Activated CD4-positive, alpha-beta memory T cell treated with anti-CD3 and anti-CD28 coated beads, Interleukin-2, amount 10 ng/mL, durations not matched to agents 7 days and 5 days (primary cell): Measurements from ENCODE around the gene KCNQ1OT1. TPM values are rescaled to one million over a fixed set of nuclear protein-coding genes. Genes with fewer than 3 reads are reported as not detected.
A peak's percentile ranks its signal among the peaks of the same experiment; 100 is the strongest.

ENCODE experiments used
- CTCF ChIA-PET: fragments of 350-600 bp; sonication (Branson Sonifier 250); formaldehyde crosslinking; loops from one replicate; lab custom pipeline; 2021; ENCODE audit warnings: antibody characterized with exemption, inconsistent platforms; lab: Charles Lee
- POLR2A ChIA-PET: fragments of 350-600 bp; sonication (Branson Sonifier 250); formaldehyde crosslinking; loops from one replicate; lab custom pipeline; 2021; ENCODE audit warnings: antibody characterized with exemption; lab: Charles Lee
- DNase-seq: peaks from one replicate; pipeline ENCODE4 v3.0.0-alpha.2; 2020
- H3K27ac Mint-ChIP-seq: one replicate; pipeline ENCODE4 v1.8.0; 2021; ENCODE audit warnings: mild to moderate bottlenecking, mixed read lengths
- H3K27me3 Mint-ChIP-seq: one replicate; pipeline ENCODE4 v1.8.0; 2021; ENCODE audit warnings: mixed read lengths
- H3K36me3 Mint-ChIP-seq: one replicate; pipeline ENCODE4 v1.8.0; 2021; ENCODE audit warnings: low read depth, mixed read lengths
- H3K4me1 Mint-ChIP-seq: one replicate; pipeline ENCODE4 v1.8.0; 2021; ENCODE audit warnings: mixed read lengths
- H3K4me3 Mint-ChIP-seq: one replicate; pipeline ENCODE4 v1.8.0; 2021; ENCODE audit warnings: mild to moderate bottlenecking, mixed read lengths
- H3K9me3 Mint-ChIP-seq: one replicate; pipeline ENCODE4 v1.8.0; 2021; ENCODE audit warnings: mixed read lengths
- total RNA-seq, 2 experiments: library from RNA; stranded (reverse); gene quantifications; one replicate each; pipeline ENCODE4 v1.2.3, GENCODE V29; 2021

KCNQ1OT1 gene
- total RNA-seq, 2 experiments from 2014 or later: 0.25 to 0.28 TPM

DNA sequence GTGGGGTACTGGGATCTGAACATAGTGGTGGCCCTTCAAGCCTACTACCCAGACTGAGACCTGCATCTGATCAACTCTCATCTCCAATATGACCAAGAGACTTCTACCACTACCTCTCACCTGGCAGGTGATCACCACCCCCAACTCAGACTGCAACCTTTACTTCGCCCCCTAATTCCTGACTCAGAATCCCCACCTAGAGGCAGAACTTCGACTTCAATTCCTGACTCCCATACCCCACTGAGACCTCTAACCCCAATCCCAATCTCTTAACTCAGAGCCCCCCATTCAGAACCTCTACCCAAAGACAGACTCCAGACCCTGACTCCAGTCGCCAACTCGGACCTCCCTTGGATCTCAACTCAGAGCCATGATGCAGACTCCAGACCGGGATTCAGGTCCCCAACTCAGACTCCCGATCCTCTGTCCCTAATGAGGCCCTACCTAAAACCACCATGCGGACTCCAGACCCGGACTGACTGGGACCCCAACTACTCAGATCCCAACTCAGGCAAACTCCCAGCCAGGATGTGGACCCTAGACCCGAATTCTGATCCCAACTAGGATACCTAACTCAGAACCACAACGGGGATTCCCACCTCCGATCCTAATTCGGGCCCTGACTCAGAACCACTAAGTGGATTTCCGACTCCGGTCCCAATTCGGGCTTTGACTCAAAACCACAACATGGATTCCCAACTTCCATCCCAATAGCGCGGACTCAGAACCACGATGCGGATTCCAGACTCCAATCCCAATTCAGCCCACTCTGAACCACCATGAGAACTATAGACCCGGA, 1.2 kb downstream of the KCNQ1OT1 start:
- H3K4me1 Mint-ChIP-seq: peaks cover 11% of the 10 kb centered on the region
- no peaks in the 10 kb centered on the region for H3K27me3 Mint-ChIP-seq
- H3K27ac Mint-ChIP-seq: no peak overlapping the region
- CTCF ChIA-PET: no interaction called here
- no peaks in the 10 kb centered on the region for H3K9me3 Mint-ChIP-seq
- DNase-seq: no peak
- H3K36me3 Mint-ChIP-seq: no peaks in the 10 kb centered on the region
- peak overlapping the region; percentile 79 for H3K4me3 Mint-ChIP-seq
- POLR2A ChIA-PET: no interaction called here

DNA sequence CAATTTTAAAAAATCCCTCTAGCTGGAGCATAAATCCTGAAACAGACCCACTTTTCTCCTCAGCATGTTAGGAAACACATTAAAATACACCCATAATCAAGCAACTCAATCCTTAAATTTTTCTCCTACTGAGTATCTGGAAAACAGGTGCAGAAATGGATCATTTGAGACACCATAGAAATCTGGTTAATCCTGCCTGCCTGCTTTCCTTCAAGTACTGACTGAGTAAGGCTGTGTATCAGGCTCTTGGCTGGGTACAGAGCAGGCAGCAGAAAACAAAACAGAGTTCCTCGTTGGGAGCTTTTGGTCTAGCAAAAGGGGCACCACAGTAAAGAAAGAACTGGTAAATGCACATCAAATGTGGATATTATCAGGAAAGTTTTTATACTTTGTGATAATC, 1.9 kb downstream of the KCNQ1OT1 start:
- no peak for DNase-seq
- no peaks in the 10 kb centered on the region for H3K36me3 Mint-ChIP-seq
- no peak overlapping the region for H3K27ac Mint-ChIP-seq
- no peaks in the 10 kb centered on the region for H3K9me3 Mint-ChIP-seq
- H3K4me3 Mint-ChIP-seq: no peak overlapping the region
- H3K4me1 Mint-ChIP-seq: peaks cover 11% of the 10 kb centered on the region
- CTCF ChIA-PET: no interaction called here
- H3K27me3 Mint-ChIP-seq: no peaks in the 10 kb centered on the region
- POLR2A ChIA-PET: no interaction called here

DNA sequence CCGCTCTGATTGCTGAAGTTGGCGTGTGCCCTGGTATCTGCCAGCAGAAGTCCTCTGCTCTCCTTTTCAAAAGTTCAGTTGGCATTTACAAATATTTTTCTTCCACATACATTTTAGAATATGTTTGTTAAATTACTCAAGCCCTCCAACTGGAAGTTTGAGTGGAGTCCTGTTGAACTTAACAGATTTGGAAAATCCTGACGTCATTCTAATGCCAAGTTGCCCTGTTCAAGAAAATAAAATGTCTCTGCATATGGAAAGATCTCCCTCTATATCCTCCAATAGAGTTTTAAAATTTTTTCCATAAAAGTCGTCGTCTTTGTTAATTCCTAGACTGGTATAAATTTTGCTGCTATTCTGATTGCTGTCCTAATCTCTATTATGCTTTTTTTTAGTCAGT, 3.3 kb downstream of the KCNQ1OT1 start:
- H3K4me1 Mint-ChIP-seq: peaks cover 9% of the 10 kb centered on the region
- DNase-seq: no peak
- no peaks in the 10 kb centered on the region for H3K9me3 Mint-ChIP-seq
- H3K4me3 Mint-ChIP-seq: no peak overlapping the region
- H3K36me3 Mint-ChIP-seq: no peaks in the 10 kb centered on the region
- H3K27me3 Mint-ChIP-seq: no peaks in the 10 kb centered on the region
- ChIA-PET POLR2A (no interaction called here), CTCF (no interaction called here)
- no peak overlapping the region for H3K27ac Mint-ChIP-seq

DNA sequence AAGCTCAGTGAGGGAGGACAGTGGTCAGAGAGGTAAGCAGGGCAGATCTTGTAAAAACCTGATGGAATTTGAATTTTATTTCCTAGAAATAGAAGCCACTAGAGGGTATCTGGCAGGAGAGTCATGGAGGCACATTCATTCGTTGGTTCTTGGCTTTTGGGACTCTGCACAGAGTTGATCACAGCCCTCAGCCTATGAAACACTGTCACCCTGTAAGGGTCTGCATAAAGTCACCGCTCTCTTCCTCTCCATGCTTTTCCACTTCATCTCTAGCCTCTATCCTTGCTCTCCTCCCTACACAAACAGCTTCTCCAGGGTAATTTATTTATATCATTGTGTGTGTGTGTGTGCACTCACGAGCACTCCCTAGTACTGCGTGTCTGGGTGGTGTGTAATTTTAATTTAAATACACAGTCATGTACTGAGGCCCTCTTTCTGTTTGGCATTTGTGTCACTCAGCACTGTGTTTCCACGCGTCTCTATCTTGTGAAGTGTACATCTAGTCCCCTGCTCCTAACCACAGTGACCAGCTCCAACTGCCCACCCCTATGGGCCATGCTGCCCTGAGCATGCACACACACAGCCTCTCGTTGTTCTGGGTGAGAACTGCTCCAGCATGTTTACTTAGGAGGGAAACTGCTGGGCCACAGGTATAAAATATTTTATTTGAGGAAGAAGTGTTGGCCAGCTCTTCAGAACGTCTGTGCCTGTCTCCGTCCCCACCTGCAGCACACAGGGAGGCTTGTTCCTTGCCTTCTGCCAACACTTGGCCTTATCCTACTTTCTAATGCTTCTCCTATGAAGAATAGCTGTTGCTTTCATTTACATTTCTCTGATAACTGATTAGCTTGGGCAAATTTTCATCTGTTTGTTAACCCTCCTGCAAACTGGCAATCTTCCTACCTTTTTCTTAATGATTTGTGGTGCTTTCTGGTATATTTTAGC, 4.5 kb downstream of the KCNQ1OT1 start:
- no peak for DNase-seq
- H3K27me3 Mint-ChIP-seq: no peaks in the 10 kb centered on the region
- no peak overlapping the region for H3K4me3 Mint-ChIP-seq
- no peak overlapping the region for H3K27ac Mint-ChIP-seq
- peaks cover 9% of the 10 kb centered on the region for H3K4me1 Mint-ChIP-seq
- CTCF ChIA-PET: no interaction called here
- POLR2A ChIA-PET: no interaction called here
- no peaks in the 10 kb centered on the region for H3K36me3 Mint-ChIP-seq
- H3K9me3 Mint-ChIP-seq: no peaks in the 10 kb centered on the region

DNA sequence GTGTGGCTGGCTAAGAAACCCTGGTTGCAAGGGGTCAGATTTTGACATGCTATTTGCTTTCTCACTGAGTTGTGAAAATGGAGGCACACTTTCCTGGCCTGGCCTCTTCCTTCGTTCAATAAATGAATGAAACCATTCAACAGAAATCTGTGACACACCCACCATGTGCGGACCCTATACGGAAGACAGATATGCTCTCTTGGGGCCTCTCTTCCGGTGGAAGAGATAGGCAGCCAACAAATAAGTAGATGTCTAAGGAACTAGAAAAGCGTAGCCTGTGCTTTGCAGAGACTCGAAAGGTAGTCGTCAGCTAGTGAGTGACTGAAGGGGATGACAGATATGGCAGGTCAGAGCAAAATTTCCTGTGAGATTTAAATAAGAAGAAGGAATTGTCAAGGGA, 5.3 kb downstream of the KCNQ1OT1 start:
- Mint-ChIP-seq H3K4me3 (no peak overlapping the region), H3K27me3 (no peaks in the 10 kb centered on the region), H3K36me3 (no peaks in the 10 kb centered on the region), H3K9me3 (no peaks in the 10 kb centered on the region), H3K27ac (no peak overlapping the region), H3K4me1 (peaks cover 9% of the 10 kb centered on the region)
- ChIA-PET POLR2A (no interaction called here), CTCF (no interaction called here)
- no peak for DNase-seq

DNA sequence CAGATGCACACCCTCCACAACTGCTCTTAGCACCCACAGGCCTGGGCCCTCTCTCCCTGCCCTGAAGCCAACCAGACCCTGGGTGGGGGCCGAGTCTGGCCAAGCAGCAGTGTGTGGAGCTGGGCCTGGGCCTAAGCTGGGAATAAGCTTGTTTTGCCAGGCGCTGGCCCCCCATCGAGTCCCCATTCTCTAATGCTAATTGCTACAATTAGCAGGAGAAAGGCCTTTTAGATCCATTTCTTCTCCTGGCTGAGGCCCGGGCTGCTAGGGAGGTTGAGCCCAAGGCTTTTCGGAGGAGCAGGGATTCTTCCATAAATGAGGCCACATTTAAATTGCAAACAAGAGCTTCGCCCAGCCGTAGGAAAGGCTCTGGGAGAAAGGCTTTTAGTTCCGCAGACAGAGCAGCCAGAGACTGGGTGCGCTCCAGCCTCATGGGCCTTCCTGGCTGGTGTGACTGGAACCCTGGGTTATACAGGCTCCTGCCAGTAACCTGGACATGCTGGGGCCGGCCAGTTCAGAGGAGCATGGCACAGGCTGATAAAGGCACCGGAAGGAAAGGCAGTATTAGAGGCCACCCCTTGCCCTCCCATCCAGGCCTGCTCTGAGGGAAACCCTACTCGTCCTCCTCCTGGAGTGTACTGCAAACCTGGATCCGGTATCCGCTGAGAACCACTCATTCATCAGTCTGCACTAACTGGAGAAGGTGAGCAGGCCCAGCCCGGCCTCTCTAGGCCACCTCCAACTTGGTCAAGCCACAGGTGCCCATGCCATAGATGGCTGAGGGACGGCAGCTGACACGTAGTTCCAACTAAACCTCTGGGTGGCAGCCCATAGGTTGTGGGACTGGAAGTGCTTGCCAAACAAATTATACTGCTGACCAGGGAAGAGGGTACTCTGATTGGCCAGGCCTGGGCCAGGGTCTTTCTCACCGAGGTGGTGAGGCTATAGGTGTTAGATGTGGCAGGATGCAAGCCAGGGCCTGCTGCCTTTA, 6.2 kb downstream of the KCNQ1OT1 start:
- H3K9me3 Mint-ChIP-seq: no peaks in the 10 kb centered on the region
- no peak for DNase-seq
- no peak overlapping the region for H3K4me3 Mint-ChIP-seq
- CTCF ChIA-PET: interaction anchor here (1.2 kb wide), 1 partner anchor 199 kb away, joined by 4 read pairs; no protein-coding TSS in a partner anchor
- POLR2A ChIA-PET: no interaction called here
- peaks cover 5% of the 10 kb centered on the region for H3K4me1 Mint-ChIP-seq
- H3K27ac Mint-ChIP-seq: no peak overlapping the region
- no peaks in the 10 kb centered on the region for H3K36me3 Mint-ChIP-seq
- no peaks in the 10 kb centered on the region for H3K27me3 Mint-ChIP-seq

DNA sequence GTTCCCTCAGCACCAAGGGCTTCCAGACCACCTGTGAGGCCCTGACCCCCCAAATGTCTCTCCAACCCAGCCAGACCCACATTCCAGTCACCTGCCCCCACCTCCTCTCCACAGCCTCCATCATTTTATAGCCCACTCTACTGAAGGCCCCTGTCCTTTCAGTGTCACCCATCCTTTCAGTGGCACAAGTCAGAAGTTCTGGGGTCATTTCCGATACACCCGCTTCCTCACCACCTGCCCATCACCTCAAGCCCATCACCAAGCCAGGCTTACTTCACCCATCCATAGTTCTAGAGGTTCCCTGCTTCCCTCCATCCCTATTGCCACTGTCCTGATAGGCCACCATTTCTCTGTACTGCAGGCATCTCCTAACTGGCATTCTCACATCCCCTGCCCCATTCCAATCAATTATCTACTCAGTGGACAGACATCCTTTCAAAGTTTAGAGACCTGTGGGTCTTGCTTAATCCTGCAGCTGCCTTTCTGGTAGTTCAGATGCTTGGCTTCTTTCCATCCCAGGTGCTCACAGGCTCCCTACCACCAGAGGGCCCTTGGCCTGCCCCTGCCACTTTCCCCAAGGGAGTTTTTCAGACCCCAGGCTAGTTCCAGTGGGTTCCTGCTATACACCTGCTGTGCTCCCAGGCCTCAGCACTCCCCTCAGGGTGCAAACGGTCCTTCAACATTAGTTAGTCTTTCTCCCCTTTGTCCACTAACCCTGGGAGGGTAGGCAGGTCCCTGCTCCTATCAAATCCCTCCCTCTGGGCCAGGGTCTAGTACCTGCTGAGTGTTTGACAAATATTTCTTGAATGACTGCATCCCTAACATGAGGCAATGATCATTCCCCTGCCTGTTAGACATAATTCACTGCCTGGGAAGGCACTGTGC, 7.6 kb downstream of the KCNQ1OT1 start:
- no peaks in the 10 kb centered on the region for H3K4me1 Mint-ChIP-seq
- ChIA-PET CTCF (interaction anchor here (0.6 to 1.4 kb wide), 3 partner anchors 10 to 201 kb away, joined by 3 to 4 read pairs (median 3); no protein-coding TSS in a partner anchor), POLR2A (no interaction called here)
- no peak overlapping the region for H3K4me3 Mint-ChIP-seq
- no peaks in the 10 kb centered on the region for H3K9me3 Mint-ChIP-seq
- H3K36me3 Mint-ChIP-seq: no peaks in the 10 kb centered on the region
- no peaks in the 10 kb centered on the region for H3K27me3 Mint-ChIP-seq
- no peak for DNase-seq
- no peak overlapping the region for H3K27ac Mint-ChIP-seq

DNA sequence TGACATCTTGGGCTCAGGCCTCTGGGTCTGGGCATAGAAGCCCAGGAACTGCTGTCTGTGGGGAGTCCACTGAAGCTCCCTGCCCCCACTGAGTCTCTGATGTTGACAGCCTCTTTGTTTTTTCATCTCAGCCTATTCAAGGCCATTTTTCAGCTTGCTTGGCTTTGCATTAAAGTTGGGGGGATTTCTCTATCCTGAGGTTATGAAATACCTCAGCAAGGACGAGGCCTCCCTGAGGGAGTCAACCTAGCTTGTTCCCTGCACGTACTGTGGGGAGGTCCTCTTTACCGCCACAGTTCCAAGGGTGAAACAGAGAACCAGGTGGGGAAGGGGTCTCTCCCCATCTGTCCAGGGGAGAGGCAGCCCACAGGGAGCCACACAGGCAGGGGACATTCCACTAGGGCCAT, 8.4 kb downstream of the KCNQ1OT1 start:
- no peak overlapping the region for H3K4me3 Mint-ChIP-seq
- ChIA-PET CTCF (interaction anchor here (1.4 kb wide), 1 partner anchor 11 kb away, joined by 3 read pairs; no protein-coding TSS in a partner anchor), POLR2A (interaction anchor here (1.2 kb wide), 1 partner anchor 8 kb away, joined by 6 read pairs; the partner anchor contains the start of gene KCNQ1OT1)
- no peaks in the 10 kb centered on the region for H3K9me3 Mint-ChIP-seq
- no peak for DNase-seq
- H3K4me1 Mint-ChIP-seq: no peaks in the 10 kb centered on the region
- H3K27me3 Mint-ChIP-seq: no peaks in the 10 kb centered on the region
- no peaks in the 10 kb centered on the region for H3K36me3 Mint-ChIP-seq
- H3K27ac Mint-ChIP-seq: no peak overlapping the region

DNA sequence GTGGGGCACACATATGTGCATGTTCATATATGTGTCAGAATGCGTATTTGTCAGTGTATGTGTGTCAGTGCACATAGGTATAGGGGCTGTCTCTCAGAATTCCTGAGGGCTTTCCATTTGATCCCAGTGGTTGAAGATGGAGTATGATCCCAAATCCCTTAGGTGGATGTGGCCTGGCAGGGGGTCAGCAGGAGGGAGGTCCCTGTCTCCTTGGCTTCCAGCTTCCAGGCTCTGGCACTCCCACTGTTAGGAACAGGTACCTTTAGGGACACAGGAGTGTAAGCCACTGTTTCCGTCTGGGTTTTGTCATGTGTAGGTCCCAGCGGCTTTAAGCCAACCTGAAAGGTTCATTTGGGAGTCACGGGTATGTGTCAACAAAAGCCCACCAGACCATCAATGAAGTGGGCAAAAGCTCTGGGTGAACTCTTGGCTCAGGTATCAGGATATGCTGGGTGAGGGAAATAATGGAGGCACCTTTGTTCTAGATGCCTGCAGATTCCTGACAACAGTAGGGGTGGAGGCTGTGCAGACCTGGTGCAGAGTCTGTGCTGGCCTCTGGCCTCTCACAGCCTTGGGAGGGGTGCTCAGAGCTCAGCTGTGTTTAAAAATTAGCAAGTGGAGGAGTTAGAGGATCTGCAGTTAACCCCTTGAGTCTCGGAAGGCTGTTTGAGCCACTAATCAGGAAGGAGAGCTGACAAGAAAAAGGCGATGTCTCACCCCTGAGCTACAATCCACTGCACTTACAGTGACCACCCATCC, 9.0 kb downstream of the KCNQ1OT1 start:
- H3K36me3 Mint-ChIP-seq: no peaks in the 10 kb centered on the region
- DNase-seq: no peak
- no peaks in the 10 kb centered on the region for H3K4me1 Mint-ChIP-seq
- ChIA-PET CTCF (interaction anchor here (1.1 to 1.4 kb wide), 2 partner anchors 12 to 158 kb away, joined by 3 to 5 read pairs; no protein-coding TSS in a partner anchor), POLR2A (interaction anchor here (1.2 kb wide), 1 partner anchor 9 kb away, joined by 6 read pairs; the partner anchor contains the start of gene KCNQ1OT1)
- no peaks in the 10 kb centered on the region for H3K27me3 Mint-ChIP-seq
- no peaks in the 10 kb centered on the region for H3K9me3 Mint-ChIP-seq
- no peak overlapping the region for H3K27ac Mint-ChIP-seq
- no peak overlapping the region for H3K4me3 Mint-ChIP-seq

DNA sequence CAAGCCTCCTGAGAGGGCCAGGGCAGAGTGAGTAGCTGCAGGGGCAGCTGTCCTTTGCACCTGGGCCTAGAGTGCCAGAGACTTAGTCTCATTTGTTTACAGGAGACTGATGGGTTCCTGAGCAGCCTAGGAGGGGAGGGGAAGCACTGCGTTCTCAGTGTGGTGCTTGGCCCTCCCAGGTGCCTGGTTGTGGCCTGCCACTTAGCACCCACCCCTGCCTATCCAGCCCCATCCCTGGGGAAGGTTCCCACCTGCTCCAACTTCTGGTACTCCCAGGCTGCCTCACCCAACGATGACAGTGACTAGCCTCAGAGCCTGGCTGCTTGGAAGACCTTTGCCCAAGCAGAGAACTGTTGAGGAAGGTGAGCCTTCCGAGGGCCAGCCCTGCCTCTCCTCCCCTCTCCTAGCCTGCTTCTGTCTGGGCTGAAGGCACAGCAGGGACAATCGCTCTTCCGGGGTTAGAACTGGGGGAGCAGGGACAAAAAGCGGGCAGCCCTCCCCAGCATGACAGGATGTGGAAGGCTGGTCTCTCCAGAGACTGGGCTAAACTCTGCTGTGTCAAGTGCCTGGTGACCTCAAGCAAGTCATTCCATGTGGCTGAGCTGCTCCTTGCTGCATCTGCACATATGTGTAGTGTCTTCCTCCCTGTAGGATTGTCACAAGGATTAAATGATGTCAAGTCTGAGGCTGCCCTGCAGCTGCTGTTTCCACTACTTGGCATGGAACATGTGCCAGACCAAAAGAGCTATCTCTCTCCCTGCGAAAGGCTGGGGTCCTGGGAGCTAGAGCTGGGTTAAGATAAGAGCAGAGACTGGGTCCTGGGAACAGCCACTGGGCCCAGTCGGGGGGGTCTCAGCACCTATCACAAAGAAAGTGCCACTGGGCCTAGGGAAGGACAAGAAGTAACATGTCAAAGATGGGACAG, 9.9 kb downstream of the KCNQ1OT1 start:
- DNase-seq: no peak
- no peaks in the 10 kb centered on the region for H3K36me3 Mint-ChIP-seq
- H3K4me1 Mint-ChIP-seq: no peaks in the 10 kb centered on the region
- ChIA-PET CTCF (interaction anchor here (1.1 kb wide), 1 partner anchor 157 kb away, joined by 5 read pairs; no protein-coding TSS in a partner anchor), POLR2A (no interaction called here)
- no peak overlapping the region for H3K4me3 Mint-ChIP-seq
- no peaks in the 10 kb centered on the region for H3K27me3 Mint-ChIP-seq
- no peak overlapping the region for H3K27ac Mint-ChIP-seq
- no peaks in the 10 kb centered on the region for H3K9me3 Mint-ChIP-seq
